ENCODE results near the gene EXOC6B. TPM values are rescaled to one million over a fixed set of nuclear protein-coding genes. Genes with fewer than 3 reads are reported as not detected.

EXOC6B gene
- total RNA-seq, 1 experiment from 2014 or later = 11.7 TPM

- Histone ChIP-seq H3K27me3 (no peaks in the 10 kb centered on the region), H3K9me3 (no peaks in the 10 kb centered on the region), H3K4me3 (no peak overlapping the region), H3K36me3 (no peaks in the 10 kb centered on the region)
- peak; percentile 57 for DNase-seq
These were observed 11.3 kb upstream of the EXOC6B start for GRCh38 chr2:72837171-72837570.

DNA sequence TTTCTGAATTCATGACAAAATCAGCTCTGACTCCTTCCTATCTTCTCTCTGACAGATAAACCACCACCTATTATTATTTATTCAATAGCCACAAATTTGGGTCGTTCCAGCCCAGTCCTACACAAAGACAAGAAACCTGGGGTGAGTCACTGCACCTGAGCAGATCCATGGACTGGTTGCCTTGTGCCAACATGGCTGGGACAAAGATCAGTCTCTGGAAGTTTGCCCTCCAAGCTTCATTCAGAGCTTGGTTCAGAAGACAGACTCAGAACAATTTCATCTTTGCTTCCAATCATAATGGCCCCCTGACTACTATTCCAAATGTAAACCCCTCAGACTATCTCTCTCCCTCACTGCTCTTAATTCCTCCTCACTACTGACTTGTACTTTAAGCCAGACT, 9.6 kb upstream of the EXOC6B start:
- no peak overlapping the region for H3K4me3 ChIP-seq
- H3K9me3 ChIP-seq = no peaks in the 10 kb centered on the region
- H3K36me3 ChIP-seq = no peaks in the 10 kb centered on the region
- DNase-seq = no peak
- H3K27me3 ChIP-seq = no peaks in the 10 kb centered on the region

DNA sequence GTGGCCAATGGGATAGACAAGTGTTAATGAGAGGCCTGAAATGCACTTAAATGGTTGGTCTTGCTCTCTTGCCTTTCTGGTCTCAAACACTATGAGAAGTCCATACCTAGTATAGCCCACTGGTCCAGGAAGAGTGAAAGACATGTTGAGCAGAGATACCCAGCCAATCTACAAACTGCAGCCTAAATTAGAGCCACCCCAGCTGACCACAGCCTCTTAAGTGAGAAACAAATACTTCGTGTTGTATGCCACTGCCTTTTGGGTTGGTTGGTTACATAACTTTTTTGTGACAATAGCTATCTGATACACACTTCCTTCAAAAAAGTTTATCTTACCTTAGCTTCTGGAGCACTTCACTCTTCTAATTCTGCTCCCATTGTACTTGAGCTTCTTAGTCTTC, 8.8 kb upstream of the EXOC6B start:
- H3K4me3 ChIP-seq = no peak overlapping the region
- DNase-seq = no peak

GRCh38 chr2:72833084-72833714, 7.4 kb upstream of the EXOC6B start:
- Histone ChIP-seq H3K36me3 (no peaks in the 10 kb centered on the region), H3K27me3 (no peaks in the 10 kb centered on the region), H3K4me3 (no peak overlapping the region), H3K9me3 (no peaks in the 10 kb centered on the region)
- no peak for DNase-seq

More for the DNA sequence above, 8.8 kb upstream of the EXOC6B start:
- no peaks in the 10 kb centered on the region for H3K27me3 ChIP-seq
- H3K9me3 ChIP-seq = no peaks in the 10 kb centered on the region
- no peaks in the 10 kb centered on the region for H3K36me3 ChIP-seq

GRCh38 chr2:72830273-72830672, 4.4 kb upstream of the EXOC6B start:
- Histone ChIP-seq H3K4me3 (no peak overlapping the region), H3K9me3 (no peaks in the 10 kb centered on the region), H3K36me3 (no peaks in the 10 kb centered on the region), H3K27me3 (no peaks in the 10 kb centered on the region)
- DNase-seq = no peak

DNA sequence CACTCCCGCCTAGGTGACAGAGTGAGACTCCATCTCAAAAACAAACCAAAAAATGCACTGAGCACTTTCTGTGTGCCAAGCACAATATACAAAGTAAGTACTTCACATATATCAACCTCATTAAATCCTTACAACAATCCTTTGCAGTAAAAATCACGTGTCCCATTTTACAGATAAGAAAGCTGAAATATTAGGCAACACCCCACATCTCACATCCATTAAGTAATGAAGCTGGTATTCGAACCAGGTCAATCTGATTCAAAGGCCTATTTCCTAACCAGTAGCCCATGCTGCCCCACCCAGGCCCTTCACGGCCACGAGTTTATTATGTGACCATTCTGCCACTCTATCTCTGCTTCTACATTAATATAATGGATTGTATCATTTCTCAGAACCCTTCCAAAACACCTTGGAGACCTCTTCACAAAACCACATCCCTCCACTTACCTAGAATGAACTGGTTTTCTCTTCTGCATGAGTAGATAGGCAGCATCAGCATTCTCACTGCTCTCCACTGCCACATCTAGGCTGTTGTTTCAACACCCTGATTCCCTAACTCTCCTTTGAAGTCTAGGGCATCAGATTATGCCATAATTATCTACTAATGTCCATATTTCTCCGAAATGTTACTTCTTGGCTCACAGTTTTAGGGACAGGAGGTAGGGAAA, 3.1 kb upstream of the EXOC6B start:
- no peak overlapping the region for H3K4me3 ChIP-seq

DNA sequence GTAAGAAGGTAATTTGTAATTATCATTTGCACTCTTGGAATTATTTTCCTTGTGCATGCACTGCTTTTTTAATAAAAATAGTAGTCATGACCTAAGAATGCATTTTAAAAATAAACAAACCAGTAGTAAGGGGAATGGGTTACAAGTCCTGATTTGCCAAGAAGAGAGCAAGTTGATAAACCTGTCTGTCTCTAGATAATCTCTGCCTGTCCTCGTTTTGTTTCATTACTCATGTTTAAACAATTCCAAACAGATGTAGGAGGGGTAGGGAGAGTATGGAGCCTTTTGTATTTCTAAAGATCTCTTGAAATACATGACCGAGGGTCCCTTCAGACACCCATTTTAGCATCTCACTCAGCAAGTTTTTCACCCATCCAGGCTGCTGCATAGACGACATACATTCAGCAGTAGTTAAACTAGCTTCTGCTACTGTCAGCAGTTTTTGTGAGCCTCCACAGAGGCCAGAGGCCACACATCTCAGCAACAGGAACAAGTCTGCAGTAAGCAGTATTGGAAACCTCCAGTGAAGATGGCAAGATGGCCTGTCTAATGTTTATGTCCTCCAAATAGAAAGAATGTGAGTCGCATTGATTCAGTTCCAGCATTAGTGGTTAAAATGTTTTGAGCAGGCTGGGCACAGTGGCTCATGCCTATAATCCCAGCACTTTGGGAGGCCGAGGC, 2.3 kb upstream of the EXOC6B start:
- Histone ChIP-seq H3K27me3 (no peaks in the 10 kb centered on the region), H3K4me3 (no peak overlapping the region), H3K9me3 (no peaks in the 10 kb centered on the region), H3K36me3 (no peaks in the 10 kb centered on the region)
- peak; percentile 30 for DNase-seq

More for the DNA sequence above, 3.1 kb upstream of the EXOC6B start:
- H3K36me3 ChIP-seq = no peaks in the 10 kb centered on the region
- no peaks in the 10 kb centered on the region for H3K9me3 ChIP-seq
- DNase-seq = no peak
- H3K27me3 ChIP-seq = no peaks in the 10 kb centered on the region

- Histone ChIP-seq H3K4me3 (no peak overlapping the region), H3K36me3 (no peaks in the 10 kb centered on the region), H3K27me3 (no peaks in the 10 kb centered on the region), H3K9me3 (no peaks in the 10 kb centered on the region)
- DNase-seq = no peak
These were observed 1.7 kb upstream of the EXOC6B start for GRCh38 chr2:72827487-72827886.

DNA sequence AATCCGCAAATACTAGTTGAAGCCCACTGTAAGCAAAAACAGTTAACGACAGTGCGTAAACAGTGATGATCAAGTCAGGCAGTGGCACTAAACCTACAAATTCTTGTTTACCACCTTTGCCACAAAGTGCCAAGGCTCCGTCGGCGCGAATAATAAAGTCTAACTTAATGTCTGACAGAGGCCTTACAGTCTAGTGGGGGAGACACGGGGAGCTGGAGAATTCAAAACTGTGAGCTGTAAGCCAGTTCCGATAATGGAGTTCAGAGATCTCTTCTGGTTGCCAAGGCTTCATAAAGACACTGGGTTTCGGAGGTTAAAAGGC, 284 bp upstream of the EXOC6B start:
- Histone ChIP-seq H3K27me3 (no peaks in the 10 kb centered on the region), H3K4me3 (peak overlapping the region; percentile 88), H3K36me3 (no peaks in the 10 kb centered on the region; the same call in 1 of the 2 replicates), H3K9me3 (no peaks in the 10 kb centered on the region)
- DNase-seq = no peak

GRCh38 chr2:72824224-72824842, 1.5 kb downstream of the EXOC6B start:
- Histone ChIP-seq H3K27me3 (no peaks in the 10 kb centered on the region), H3K4me3 (peak overlapping the region; percentile 88), H3K36me3 (no peaks in the 10 kb centered on the region; the same call in 1 of the 2 replicates), H3K9me3 (no peaks in the 10 kb centered on the region)
- no peak for DNase-seq

- no peaks in the 10 kb centered on the region for H3K27me3 ChIP-seq
- DNase-seq = no peak
- H3K4me3 ChIP-seq = no peak overlapping the region
- H3K36me3 ChIP-seq = no peaks in the 10 kb centered on the region; the same call in 1 of the 2 replicates
- H3K9me3 ChIP-seq = no peaks in the 10 kb centered on the region
These were observed 3.0 kb downstream of the EXOC6B start for GRCh38 chr2:72822794-72823193.

GRCh38 chr2:72821983-72822382, 3.9 kb downstream of the EXOC6B start:
- no peak overlapping the region for H3K4me3 ChIP-seq
- no peaks in the 10 kb centered on the region for H3K27me3 ChIP-seq
- DNase-seq = no peak
- H3K9me3 ChIP-seq = no peaks in the 10 kb centered on the region
- no peaks in the 10 kb centered on the region; the same call in 1 of the 2 replicates for H3K36me3 ChIP-seq

DNA sequence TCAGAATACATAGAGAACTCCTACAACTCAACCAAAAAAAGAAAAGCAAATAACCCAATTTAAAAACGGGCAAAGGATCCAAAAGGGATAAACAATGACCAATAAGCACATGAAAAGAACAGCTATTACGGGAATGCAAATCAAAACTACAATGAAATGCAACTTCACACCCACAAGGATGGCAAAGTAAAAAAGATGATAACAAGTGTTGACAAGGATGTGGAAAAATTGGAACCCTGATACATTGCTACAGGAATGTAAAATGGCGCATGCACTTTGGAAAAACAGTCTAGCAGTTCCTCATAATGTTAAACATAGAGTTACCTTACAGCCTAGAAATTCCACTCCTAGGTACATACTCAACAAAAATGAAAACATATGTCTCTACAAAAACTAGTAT, 4.7 kb downstream of the EXOC6B start:
- DNase-seq = no peak
- Histone ChIP-seq H3K9me3 (no peaks in the 10 kb centered on the region), H3K27me3 (no peaks in the 10 kb centered on the region), H3K4me3 (no peak overlapping the region), H3K36me3 (no peaks in the 10 kb centered on the region; the same call in 1 of the 2 replicates)

DNA sequence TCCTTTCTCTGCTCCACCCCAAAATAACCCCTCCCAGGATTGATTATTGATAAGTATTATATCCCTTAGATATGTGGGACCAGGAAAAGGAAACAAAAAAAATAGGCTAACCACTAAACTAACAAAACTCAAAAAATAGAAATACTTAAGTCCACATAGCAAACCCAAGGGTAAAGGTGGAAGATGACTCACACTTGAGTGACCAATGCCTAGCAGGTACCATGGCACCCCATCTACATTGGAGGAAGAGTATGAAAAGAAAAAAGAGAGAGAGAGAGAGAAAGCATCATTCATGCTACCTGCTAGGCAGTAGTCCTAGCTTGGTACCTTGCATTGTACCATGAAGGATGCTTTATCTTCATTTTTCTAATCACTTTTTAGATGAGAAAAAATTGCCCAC, 6.3 kb downstream of the EXOC6B start:
- H3K27me3 ChIP-seq = no peaks in the 10 kb centered on the region

GRCh38 chr2:72815655-72816278, 10.1 kb downstream of the EXOC6B start:
- no peak for DNase-seq
- Histone ChIP-seq H3K36me3 (no peaks in the 10 kb centered on the region), H3K4me3 (no peak overlapping the region), H3K27me3 (no peaks in the 10 kb centered on the region), H3K9me3 (no peaks in the 10 kb centered on the region)

More for the DNA sequence above, 6.3 kb downstream of the EXOC6B start:
- Histone ChIP-seq H3K9me3 (no peaks in the 10 kb centered on the region), H3K4me3 (no peak overlapping the region), H3K36me3 (no peaks in the 10 kb centered on the region; the same call in 1 of the 2 replicates)
- no peak for DNase-seq

DNA sequence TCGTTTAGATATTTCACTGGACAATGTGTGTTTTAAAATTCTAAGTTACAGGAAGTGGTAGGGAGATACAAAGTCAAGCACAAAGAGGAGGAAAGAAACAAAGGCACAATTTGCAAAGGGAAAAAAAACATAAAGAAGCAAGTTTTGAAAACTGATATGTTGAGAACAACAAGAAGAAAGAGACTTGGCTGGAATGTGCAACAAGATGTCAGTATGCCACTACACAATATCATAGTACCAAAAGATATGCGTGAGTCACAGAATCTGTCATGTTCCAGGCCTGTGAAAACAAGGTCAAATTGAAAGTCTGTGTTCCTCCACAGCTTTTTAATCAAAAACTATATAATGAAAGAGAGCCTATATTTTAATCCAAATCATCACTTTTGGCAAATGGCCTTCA, 12.0 kb downstream of the EXOC6B start:
- Histone ChIP-seq H3K27me3 (no peaks in the 10 kb centered on the region), H3K4me3 (no peak overlapping the region), H3K36me3 (no peaks in the 10 kb centered on the region), H3K9me3 (peaks cover 16% of the 10 kb centered on the region)
- DNase-seq = no peak

- Histone ChIP-seq H3K4me3 (no peak overlapping the region), H3K9me3 (peaks cover 18% of the 10 kb centered on the region), H3K27me3 (no peaks in the 10 kb centered on the region), H3K36me3 (no peaks in the 10 kb centered on the region)
- DNase-seq = no peak
These were observed 15.7 kb downstream of the EXOC6B start for GRCh38 chr2:72810165-72810564.
